ES-I3 (cell line): Measurements from ENCODE around the gene AMDHD1.

Experiments used
- H3K36me3 ChIP-seq: 2 replicates; pipeline ENCODE4 v1.6.1; 2013; ENCODE audit warnings: mild to moderate bottlenecking, low read length, control low read depth, moderate library complexity; ENCODE audit not compliant: insufficient read depth
- H3K4me1 ChIP-seq: 2 replicates; pipeline ENCODE4 v1.6.1; 2013; ENCODE audit warnings: mild to moderate bottlenecking, control low read depth, low read length; ENCODE audit not compliant: insufficient read depth
- H3K9ac ChIP-seq: 2 replicates; pipeline ENCODE4 v1.6.1; 2013; ENCODE audit warnings: low read depth, mild to moderate bottlenecking, low read length, moderate library complexity
- H3K9me3 ChIP-seq: 2 replicates; pipeline ENCODE4 v1.6.1; 2013; ENCODE audit warnings: mild to moderate bottlenecking, low read length, moderate library complexity; ENCODE audit not compliant: control insufficient read depth, insufficient read depth

Gene AMDHD1

GRCh38 chr12:95976416-95976832 is 33.3 kb downstream of the AMDHD1 start:
- no peak overlapping the region for H3K9ac ChIP-seq
- H3K9me3 ChIP-seq, result no peaks in the 10 kb centered on the region
- H3K36me3 ChIP-seq, result no peaks in the 10 kb centered on the region
- H3K4me1 ChIP-seq, result peaks cover 7% of the 10 kb centered on the region; the same call in 1 of the 2 replicates

- H3K9me3 ChIP-seq, result no peaks in the 10 kb centered on the region
- no peaks in the 10 kb centered on the region for H3K36me3 ChIP-seq
- H3K9ac ChIP-seq, result no peak overlapping the region
- peaks cover 4% of the 10 kb centered on the region; the same call in 1 of the 2 replicates for H3K4me1 ChIP-seq
Measured at GRCh38 chr12:95977764-95978305, 34.7 kb downstream of the AMDHD1 start.

- H3K9me3 ChIP-seq, result no peaks in the 10 kb centered on the region
- H3K9ac ChIP-seq, result no peak overlapping the region
- no peaks in the 10 kb centered on the region for H3K36me3 ChIP-seq
- peaks cover 4% of the 10 kb centered on the region; the same call in 1 of the 2 replicates for H3K4me1 ChIP-seq
Measured at GRCh38 chr12:95978351-95978750, 35.2 kb downstream of the AMDHD1 start.

- H3K4me1 ChIP-seq, result peaks cover 4% of the 10 kb centered on the region; the same call in 1 of the 2 replicates
- H3K9ac ChIP-seq, result no peak overlapping the region
- no peaks in the 10 kb centered on the region for H3K9me3 ChIP-seq
- H3K36me3 ChIP-seq, result no peaks in the 10 kb centered on the region
Measured at GRCh38 chr12:95978774-95979173, 35.6 kb downstream of the AMDHD1 start.

- H3K36me3 ChIP-seq, result no peaks in the 10 kb centered on the region
- peaks cover 4% of the 10 kb centered on the region; the same call in 1 of the 2 replicates for H3K4me1 ChIP-seq
- H3K9ac ChIP-seq, result no peak overlapping the region
- H3K9me3 ChIP-seq, result no peaks in the 10 kb centered on the region
Measured at GRCh38 chr12:95980437-95980836, 37.3 kb downstream of the AMDHD1 start.

GRCh38 chr12:95982602-95983001 is 39.5 kb downstream of the AMDHD1 start:
- Histone ChIP-seq H3K4me1 (peaks cover 11% of the 10 kb centered on the region), H3K9me3 (no peaks in the 10 kb centered on the region), H3K9ac (no peak overlapping the region), H3K36me3 (no peaks in the 10 kb centered on the region)

- Histone ChIP-seq H3K4me1 (peaks cover 11% of the 10 kb centered on the region), H3K9ac (no peak overlapping the region), H3K9me3 (no peaks in the 10 kb centered on the region)
Measured at GRCh38 chr12:95984682-95985081, 41.6 kb downstream of the AMDHD1 start.

GRCh38 chr12:95986635-95987570 is 43.8 kb downstream of the AMDHD1 start:
- peaks cover 11% of the 10 kb centered on the region for H3K4me1 ChIP-seq
- H3K9ac ChIP-seq, result no peak overlapping the region
- H3K36me3 ChIP-seq, result no peaks in the 10 kb centered on the region
- no peaks in the 10 kb centered on the region for H3K9me3 ChIP-seq

More at GRCh38 chr12:95984682-95985081, 41.6 kb downstream of the AMDHD1 start:
- no peaks in the 10 kb centered on the region for H3K36me3 ChIP-seq

GRCh38 chr12:95988506-95989275 is 45.6 kb downstream of the AMDHD1 start:
- no peaks in the 10 kb centered on the region for H3K36me3 ChIP-seq
- H3K4me1 ChIP-seq, result peaks cover 11% of the 10 kb centered on the region
- H3K9ac ChIP-seq, result no peak overlapping the region
- no peaks in the 10 kb centered on the region for H3K9me3 ChIP-seq

- Histone ChIP-seq H3K36me3 (no peaks in the 10 kb centered on the region), H3K9ac (no peak overlapping the region), H3K9me3 (no peaks in the 10 kb centered on the region), H3K4me1 (peaks cover 11% of the 10 kb centered on the region)
Measured at GRCh38 chr12:95989504-95990123, 46.5 kb downstream of the AMDHD1 start.

GRCh38 chr12:95990136-95990535 is 47.0 kb downstream of the AMDHD1 start:
- peaks cover 11% of the 10 kb centered on the region for H3K4me1 ChIP-seq
- H3K36me3 ChIP-seq, result no peaks in the 10 kb centered on the region
- H3K9ac ChIP-seq, result no peak overlapping the region
- H3K9me3 ChIP-seq, result no peaks in the 10 kb centered on the region

GRCh38 chr12:95993907-95994306 is 50.8 kb downstream of the AMDHD1 start:
- Histone ChIP-seq H3K9me3 (no peaks in the 10 kb centered on the region), H3K4me1 (peaks cover 6% of the 10 kb centered on the region; the same call in 1 of the 2 replicates), H3K36me3 (no peaks in the 10 kb centered on the region), H3K9ac (no peak overlapping the region)

GRCh38 chr12:95994476-95994875 is 51.3 kb downstream of the AMDHD1 start:
- Histone ChIP-seq H3K9ac (no peak overlapping the region), H3K4me1 (peaks cover 6% of the 10 kb centered on the region; the same call in 1 of the 2 replicates)

More at GRCh38 chr12:95994476-95994875, 51.3 kb downstream of the AMDHD1 start:
- Histone ChIP-seq H3K9me3 (no peaks in the 10 kb centered on the region), H3K36me3 (no peaks in the 10 kb centered on the region)
